ENCODE results near the gene MAP2K4. TPM values are rescaled to one million over a fixed set of nuclear protein-coding genes. Genes with fewer than 3 reads are reported as not detected.

Gene MAP2K4
- total RNA-seq, 1 donor from 2014 or later = 57.9 TPM

DNA sequence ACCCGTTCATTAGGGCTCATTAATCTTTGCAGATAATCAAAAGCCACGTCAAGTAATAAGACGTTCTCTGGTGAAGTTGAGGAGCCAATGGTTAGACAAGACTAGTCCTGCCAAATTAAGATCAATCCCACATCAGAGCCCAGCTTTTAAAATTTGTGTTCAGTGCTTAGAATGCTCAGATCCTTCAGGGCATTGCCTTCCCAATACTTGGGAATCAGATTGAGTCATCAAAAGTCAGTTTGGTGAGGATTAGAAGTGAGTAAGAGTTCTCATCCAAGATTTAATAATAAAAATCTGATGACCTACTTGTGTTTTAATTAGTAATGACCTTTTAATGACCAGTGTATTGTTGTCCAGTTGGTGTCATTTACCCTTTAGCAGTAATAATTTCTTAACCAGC, 19.8 kb downstream of the MAP2K4 start:
- Mint-ChIP-seq H3K27ac (no peak overlapping the region), H3K27me3 (ENCODE audit: low read depth) (no peaks in the 10 kb centered on the region), H3K9me3 (no peaks in the 10 kb centered on the region), H3K36me3 (peaks cover 2% of the 10 kb centered on the region), H3K4me1 (peaks cover 9% of the 10 kb centered on the region), H3K4me3 (no peak overlapping the region)
- TF ChIP-seq, protein P1, sequence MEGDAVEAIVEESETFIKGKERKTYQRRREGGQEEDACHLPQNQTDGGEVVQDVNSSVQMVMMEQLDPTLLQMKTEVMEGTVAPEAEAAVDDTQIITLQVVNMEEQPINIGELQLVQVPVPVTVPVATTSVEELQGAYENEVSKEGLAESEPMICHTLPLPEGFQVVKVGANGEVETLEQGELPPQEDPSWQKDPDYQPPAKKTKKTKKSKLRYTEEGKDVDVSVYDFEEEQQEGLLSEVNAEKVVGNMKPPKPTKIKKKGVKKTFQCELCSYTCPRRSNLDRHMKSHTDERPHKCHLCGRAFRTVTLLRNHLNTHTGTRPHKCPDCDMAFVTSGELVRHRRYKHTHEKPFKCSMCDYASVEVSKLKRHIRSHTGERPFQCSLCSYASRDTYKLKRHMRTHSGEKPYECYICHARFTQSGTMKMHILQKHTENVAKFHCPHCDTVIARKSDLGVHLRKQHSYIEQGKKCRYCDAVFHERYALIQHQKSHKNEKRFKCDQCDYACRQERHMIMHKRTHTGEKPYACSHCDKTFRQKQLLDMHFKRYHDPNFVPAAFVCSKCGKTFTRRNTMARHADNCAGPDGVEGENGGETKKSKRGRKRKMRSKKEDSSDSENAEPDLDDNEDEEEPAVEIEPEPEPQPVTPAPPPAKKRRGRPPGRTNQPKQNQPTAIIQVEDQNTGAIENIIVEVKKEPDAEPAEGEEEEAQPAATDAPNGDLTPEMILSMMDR (IDR thresholded peaks at IDR 0.05; ENCODE audit: unreplicated experiment) = no peak
- no peak for DNase-seq (ENCODE audit: low spot score in 2 of 2, unreplicated experiment in 2 of 2)

DNA sequence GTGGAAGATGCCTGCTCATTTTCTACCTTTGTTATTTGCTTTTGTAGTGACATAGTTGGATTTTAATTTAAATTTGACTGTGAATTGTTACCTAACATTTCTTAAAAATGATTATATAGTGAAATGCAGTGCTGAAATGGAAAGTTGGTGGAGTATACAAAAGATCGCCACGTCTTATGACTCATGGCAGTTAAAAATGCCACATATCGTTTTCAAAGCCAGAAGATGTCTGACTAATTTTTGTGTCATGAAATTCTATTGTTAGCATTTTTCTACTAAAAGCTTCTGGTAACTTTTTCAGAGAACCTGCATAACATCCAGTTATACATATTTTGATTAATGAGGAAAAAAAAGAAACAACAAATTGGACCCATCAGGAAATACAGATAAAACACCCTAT, 20.6 kb downstream of the MAP2K4 start:
- Mint-ChIP-seq H3K9me3 (no peaks in the 10 kb centered on the region), H3K27ac (no peak overlapping the region), H3K4me3 (no peak overlapping the region), H3K36me3 (peaks cover 2% of the 10 kb centered on the region), H3K27me3 (ENCODE audit: low read depth) (no peaks in the 10 kb centered on the region), H3K4me1 (peaks cover 10% of the 10 kb centered on the region)
- TF ChIP-seq, protein P1 (IDR thresholded peaks at IDR 0.05; ENCODE audit: unreplicated experiment) = no peak
- no peak for DNase-seq (ENCODE audit: low spot score in 2 of 2, unreplicated experiment in 2 of 2)

DNA sequence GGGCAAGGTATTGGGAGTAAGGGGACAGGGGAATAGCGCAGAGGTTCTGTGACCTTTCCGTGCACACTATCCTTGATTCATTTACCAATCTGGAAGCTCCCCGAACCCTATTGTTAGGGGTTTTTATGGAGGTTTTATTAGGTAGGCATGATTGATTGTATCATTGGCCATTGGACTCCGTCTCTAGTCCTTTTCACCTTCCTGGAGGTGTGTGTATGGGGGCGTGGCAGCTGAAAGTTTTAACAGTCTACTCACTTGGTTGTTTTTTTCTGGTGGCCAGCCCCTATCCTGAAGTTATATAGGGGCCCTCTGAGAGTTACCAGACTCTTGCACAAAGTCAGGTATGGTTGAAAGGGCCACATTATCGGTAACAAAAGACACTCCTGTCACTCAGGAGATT, 23.0 kb downstream of the MAP2K4 start:
- H3K4me1 Mint-ChIP-seq = peaks cover 18% of the 10 kb centered on the region
- no peak overlapping the region for H3K27ac Mint-ChIP-seq
- H3K27me3 Mint-ChIP-seq (ENCODE audit: low read depth) = no peaks in the 10 kb centered on the region
- TF ChIP-seq, protein P1 (IDR thresholded peaks at IDR 0.05; ENCODE audit: unreplicated experiment) = no peak
- H3K9me3 Mint-ChIP-seq = no peaks in the 10 kb centered on the region
- H3K36me3 Mint-ChIP-seq = peaks cover 2% of the 10 kb centered on the region
- H3K4me3 Mint-ChIP-seq = no peak overlapping the region
- no peak for DNase-seq (ENCODE audit: low spot score in 2 of 2, unreplicated experiment in 2 of 2)

DNA sequence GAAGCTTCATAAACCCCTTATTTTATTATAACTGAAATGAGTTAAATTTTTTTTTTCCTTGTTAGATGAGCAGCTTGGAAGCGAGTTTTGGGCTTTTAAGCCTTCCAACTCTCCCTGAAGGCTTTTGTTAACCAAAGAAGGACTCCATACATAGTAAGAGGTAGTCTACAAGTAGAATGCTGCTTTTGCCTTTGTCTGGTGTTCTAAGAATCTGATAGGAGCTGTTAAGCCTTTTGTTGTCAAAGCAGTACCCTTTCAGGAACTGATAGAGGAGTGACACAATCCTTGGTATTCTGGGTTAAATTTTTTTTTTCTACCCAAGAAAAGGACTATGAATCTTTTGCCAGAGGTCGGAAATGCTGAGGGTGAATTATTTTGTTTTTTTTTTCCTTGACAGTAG, 26.1 kb downstream of the MAP2K4 start:
- DNase-seq (ENCODE audit: low spot score in 2 of 2, unreplicated experiment in 2 of 2) = no peak
- TF ChIP-seq, protein P1 (IDR thresholded peaks at IDR 0.05; ENCODE audit: unreplicated experiment) = no peak
- Mint-ChIP-seq H3K9me3 (no peaks in the 10 kb centered on the region), H3K36me3 (peaks cover 2% of the 10 kb centered on the region), H3K4me3 (no peak overlapping the region), H3K27me3 (ENCODE audit: low read depth) (no peaks in the 10 kb centered on the region), H3K27ac (peak overlapping the region; percentile 49), H3K4me1 (peaks cover 23% of the 10 kb centered on the region)

DNA sequence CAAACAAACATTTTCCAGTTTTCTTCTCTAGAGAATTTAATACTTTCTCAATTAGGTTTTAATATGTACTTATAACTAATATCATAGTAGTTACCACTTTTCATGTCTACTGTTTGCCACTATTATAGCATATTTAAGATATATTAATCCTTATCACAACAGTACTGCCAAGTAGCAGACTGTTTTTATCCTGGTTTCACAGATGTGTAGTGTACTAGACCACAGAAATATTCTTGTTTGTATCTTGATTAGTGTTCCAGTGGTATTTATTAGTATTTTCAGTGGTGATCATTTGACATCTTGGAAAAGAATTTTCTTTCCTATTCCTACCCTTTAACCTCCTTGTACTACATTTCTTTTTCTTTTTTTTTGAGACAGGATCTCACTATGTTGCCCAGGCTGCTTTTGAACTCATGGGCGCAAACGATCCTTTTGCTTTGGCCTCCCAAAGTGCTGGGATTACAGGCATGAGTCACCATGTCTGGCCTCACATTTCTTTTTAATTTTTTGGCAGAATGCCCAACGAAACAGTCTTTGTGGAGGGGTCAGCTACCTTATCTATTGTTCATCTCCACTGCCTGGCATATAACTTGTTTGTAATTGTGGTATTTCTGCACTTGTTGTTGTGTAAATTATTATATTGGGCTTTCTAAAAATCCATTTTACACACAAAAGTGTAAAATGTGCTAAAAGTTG, 27.2 kb downstream of the MAP2K4 start:
- Mint-ChIP-seq H3K9me3 (no peaks in the 10 kb centered on the region), H3K4me1 (peaks cover 30% of the 10 kb centered on the region), H3K27me3 (ENCODE audit: low read depth) (no peaks in the 10 kb centered on the region), H3K4me3 (no peak overlapping the region), H3K27ac (no peak overlapping the region), H3K36me3 (no peaks in the 10 kb centered on the region)
- TF ChIP-seq, protein P1 (IDR thresholded peaks at IDR 0.05; ENCODE audit: unreplicated experiment) = no peak
- no peak for DNase-seq (ENCODE audit: low spot score in 2 of 2, unreplicated experiment in 2 of 2)

Data from mesothelial cell of epicardium (in vitro differentiated cells).